Naive thymus-derived CD4-positive, alpha-beta T cell (primary cell): ENCODE results near the gene NT5DC3. TPM values are rescaled to one million over a fixed set of nuclear protein-coding genes. Genes with fewer than 3 reads are reported as not detected.
"Not testable (repeated sequence)": the region's sequence is repeated elsewhere in the genome, so short reads cannot be mapped to it uniquely, and the experiment has no call there.

Experiments used
- ATAC-seq: fragments of 150-1000 bp; cut with Tn5 transposase; 2 replicates; pipeline ENCODE4 v1.10.0; 2021; ENCODE audit warnings: mild to moderate bottlenecking, moderate library complexity
- CTCF ChIA-PET: fragments of 350-600 bp; sonication (Branson Sonifier 250); formaldehyde crosslinking; loops from one replicate; lab custom pipeline; 2021; ENCODE audit warnings: antibody characterized with exemption; lab: Charles Lee
- POLR2A ChIA-PET: fragments of 350-600 bp; sonication (Branson Sonifier 250); formaldehyde crosslinking; loops from one replicate; lab custom pipeline; 2021; ENCODE audit warnings: antibody characterized with exemption, inconsistent platforms; lab: Charles Lee
- DNase-seq, 9 donors: peaks; one replicate each; pipeline versions ENCODE4 v3.0.0 to v3.0.0-alpha.2; 2020 to 2022; ENCODE audit warnings: mixed read lengths in 1 of 9
- H3K27ac ChIP-seq: one replicate; pipeline ENCODE4 v1.7.0; 2013; ENCODE audit warnings: mild to moderate bottlenecking, low read depth, low read length, moderate library complexity
- H3K27me3 ChIP-seq, 2 donors: one replicate each; pipeline ENCODE4 v1.7.0; 2013; ENCODE audit warnings: low read length in 2 of 2, mild to moderate bottlenecking in 2 of 2, moderate library complexity in 2 of 2; ENCODE audit not compliant: control insufficient read depth in 2 of 2, insufficient read depth in 2 of 2
- H3K36me3 ChIP-seq, 3 experiments: 1 replicate in 2 of 3; 2 replicates in 1 of 3; pipeline ENCODE4 v1.7.0; 2013; ENCODE audit warnings: low read length in 3 of 3, mild to moderate bottlenecking in 3 of 3, moderate library complexity in 1 of 3; ENCODE audit not compliant: insufficient read depth in 3 of 3, control insufficient read depth in 2 of 3
- H3K4me1 ChIP-seq, 2 donors: one replicate each; pipeline ENCODE4 v1.7.0; 2013; ENCODE audit warnings: low read length in 2 of 2, mild to moderate bottlenecking in 2 of 2, moderate library complexity in 1 of 2; ENCODE audit not compliant: control insufficient read depth in 2 of 2, insufficient read depth in 2 of 2
- H3K4me3 ChIP-seq: 2 replicates; pipeline ENCODE4 v1.7.0; 2013; ENCODE audit warnings: mild to moderate bottlenecking, low read length
- H3K9me3 ChIP-seq, 3 experiments: 1 replicate in 2 of 3; 2 replicates in 1 of 3; pipeline ENCODE4 v1.7.0; 2013; ENCODE audit warnings: low read length in 3 of 3; ENCODE audit not compliant: control insufficient read depth in 2 of 3
- H3K27ac Mint-ChIP-seq, 9 donors: one replicate each; pipeline ENCODE4 v1.8.0; 2020 to 2022; ENCODE audit warnings: mixed read lengths in 9 of 9, mild to moderate bottlenecking in 8 of 9, moderate library complexity in 5 of 9, inconsistent platforms in 2 of 9
- H3K27me3 Mint-ChIP-seq, 5 donors: one replicate each; pipeline ENCODE4 v1.8.0; 2021 to 2022; ENCODE audit warnings: mixed read lengths in 5 of 5, mild to moderate bottlenecking in 1 of 5
- H3K36me3 Mint-ChIP-seq, 5 donors: one replicate each; pipeline ENCODE4 v1.8.0; 2020 to 2022; ENCODE audit warnings: mixed read lengths in 5 of 5, mild to moderate bottlenecking in 3 of 5, inconsistent platforms in 1 of 5
- H3K4me1 Mint-ChIP-seq, 7 donors: one replicate each; pipeline ENCODE4 v1.8.0; 2020 to 2022; ENCODE audit warnings: mixed read lengths in 7 of 7, mild to moderate bottlenecking in 3 of 7, inconsistent platforms in 1 of 7
- H3K4me3 Mint-ChIP-seq, 10 donors: one replicate each; pipeline ENCODE4 v1.8.0; 2020 to 2022; ENCODE audit warnings: mild to moderate bottlenecking in 10 of 10, mixed read lengths in 10 of 10, moderate library complexity in 6 of 10, inconsistent platforms in 2 of 10
- H3K9me3 Mint-ChIP-seq, 11 donors: one replicate each; pipeline ENCODE4 v1.8.0; 2020 to 2022; ENCODE audit warnings: mixed read lengths in 11 of 11, mild to moderate bottlenecking in 4 of 11, inconsistent platforms in 1 of 11, moderate library complexity in 1 of 11
- intact Hi-C, 2 donors: fragments of 100-400 bp; cut with micrococcal nuclease; formaldehyde crosslinking; loops; one replicate each; pipeline ENCODE4 v1.15.1; 2023
- polyA plus RNA-seq, 2 donors: library from polyadenylated mRNA; unstranded; fragments of 300-500 nt; fragmentation: Illumina TruSeq; gene quantifications; one replicate each; pipeline ENCODE4 v1.2.3, GENCODE V29; 2021
- total RNA-seq, 6 experiments: library from RNA in 5 of 6; stranded (reverse) in 5 of 6; gene quantifications; 1 replicate in 5 of 6; 2 replicates in 1 of 6; pipeline ENCODE4 v1.2.3 and lab custom pipeline; 2021 to 2026

NT5DC3 gene
- total and polyA plus RNA-seq, 7 experiments from 2014 or later, result 0.99 to 5.0 (median 4.4) TPM

GRCh38 chr12:103838254-103838914 lies 2.6 kb downstream of the NT5DC3 start:
- ChIA-PET CTCF (no interaction called here), POLR2A (no interaction called here)
- peaks cover 6 to 26% (median 18%) of the 10 kb centered on the region in 7 donors for H3K4me1 Mint-ChIP-seq
- H3K4me3 Mint-ChIP-seq, result peak overlapping the region in 1 of 10 donors; percentile 37
- DNase-seq, result no peak
- peaks cover 0 to 18% (median 0%) of the 10 kb centered on the region in 5 donors for H3K27me3 Mint-ChIP-seq
- no peaks in the 10 kb centered on the region for H3K27me3 ChIP-seq
- H3K4me1 ChIP-seq, result peaks cover 7 to 9% of the 10 kb centered on the region in 2 donors
- H3K9me3 Mint-ChIP-seq, result no peaks in the 10 kb centered on the region
- no peak for ATAC-seq
- no peak overlapping the region for H3K4me3 ChIP-seq
- intact Hi-C loops, result loop anchor here in 1 of 2 donors (5.0 kb wide), 1 partner anchor 224 kb away; the partner anchor contains the start of gene HCFC2
- H3K36me3 Mint-ChIP-seq, result peaks cover 0 to 9% (median 2%) of the 10 kb centered on the region in 5 donors
- no peak overlapping the region for H3K27ac ChIP-seq
- H3K9me3 ChIP-seq, result no peaks in the 10 kb centered on the region
- H3K36me3 ChIP-seq, result no peaks in the 10 kb centered on the region
- H3K27ac Mint-ChIP-seq, result no peak overlapping the region

DNA sequence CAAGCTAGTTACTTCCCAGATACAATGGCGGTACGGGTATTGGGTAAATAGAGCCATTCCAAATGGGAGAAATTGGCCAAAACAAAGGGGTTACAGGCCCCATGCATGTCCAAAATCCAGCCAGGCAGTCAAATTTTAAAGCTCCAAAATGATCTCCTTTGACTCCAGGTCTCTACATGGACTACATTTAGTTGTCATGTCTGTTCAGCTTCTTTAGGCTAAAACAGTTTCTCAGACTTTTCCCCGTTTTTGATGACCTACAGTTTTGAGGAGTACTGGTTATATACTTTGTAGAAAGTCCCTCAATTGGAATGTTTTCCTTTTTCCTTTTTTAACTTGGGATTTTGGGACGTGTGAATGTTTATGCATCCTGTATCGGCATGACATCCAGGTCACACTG lies 4.7 kb downstream of the NT5DC3 start:
- no peak overlapping the region for H3K27ac Mint-ChIP-seq
- peaks cover 7 to 9% of the 10 kb centered on the region in 2 donors for H3K4me1 ChIP-seq
- H3K4me3 Mint-ChIP-seq, result no peak overlapping the region
- intact Hi-C loops, result loop anchor here in 1 of 2 donors (5.0 kb wide), 1 partner anchor 226 kb away; the partner anchor contains the start of gene HCFC2
- CTCF ChIA-PET, result no interaction called here
- no peaks in the 10 kb centered on the region for H3K36me3 ChIP-seq
- H3K9me3 ChIP-seq, result no peaks in the 10 kb centered on the region
- H3K27me3 ChIP-seq, result no peaks in the 10 kb centered on the region
- H3K36me3 Mint-ChIP-seq, result peaks cover under 1 to 14% (median 4%) of the 10 kb centered on the region in 5 donors
- H3K9me3 Mint-ChIP-seq, result peaks cover 0 to under 1% (median 0%) of the 10 kb centered on the region in 11 donors
- DNase-seq, result no peak
- POLR2A ChIA-PET, result no interaction called here
- peaks cover 12 to 27% (median 18%) of the 10 kb centered on the region in 7 donors for H3K4me1 Mint-ChIP-seq
- ATAC-seq, result no peak
- H3K27me3 Mint-ChIP-seq, result peaks cover 0 to 2% (median 0%) of the 10 kb centered on the region in 5 donors
- H3K27ac ChIP-seq, result no peak overlapping the region
- H3K4me3 ChIP-seq, result no peak overlapping the region

DNA sequence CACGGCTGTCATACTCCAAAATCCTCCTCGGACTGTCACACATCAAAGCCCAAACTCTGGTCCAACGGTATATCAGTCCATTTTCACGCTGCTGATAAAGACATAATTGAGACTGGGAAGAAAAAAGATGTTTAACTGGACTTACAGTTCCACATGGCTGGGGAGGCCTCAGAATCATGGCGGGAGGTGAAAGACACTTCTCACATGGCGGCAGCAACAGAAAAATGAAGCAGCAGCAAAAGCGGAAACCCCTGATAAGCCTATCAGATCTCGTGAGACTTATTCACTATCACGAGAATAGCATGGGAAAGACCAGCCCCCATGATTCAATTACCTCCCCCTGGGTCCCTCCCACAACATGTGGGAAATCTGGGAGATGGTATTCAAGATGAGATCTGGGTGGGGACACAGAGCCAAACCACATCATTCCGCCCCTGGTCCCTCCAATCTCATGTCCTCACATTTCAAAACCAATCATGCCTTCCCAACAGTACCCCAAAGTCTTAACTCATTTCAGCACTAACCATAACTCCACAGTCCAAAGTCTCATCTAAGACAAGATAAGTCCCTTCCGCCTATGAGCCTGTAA lies 5.2 kb downstream of the NT5DC3 start:
- POLR2A ChIA-PET, CTCF ChIA-PET, H3K27ac Mint-ChIP-seq, H3K27ac ChIP-seq, ATAC-seq, H3K27me3 ChIP-seq, DNase-seq, H3K4me3 ChIP-seq, H3K27me3 Mint-ChIP-seq, H3K9me3 Mint-ChIP-seq, H3K4me1 ChIP-seq, H3K9me3 ChIP-seq, H3K4me3 Mint-ChIP-seq, H3K36me3 ChIP-seq: not testable (repeated sequence)
- intact Hi-C loops, result loop anchor here in 1 of 2 donors (5.0 kb wide), 1 partner anchor 226 kb away; the partner anchor contains the start of gene HCFC2
- H3K36me3 Mint-ChIP-seq, result peaks cover 4 to 18% (median 6%) of the 10 kb centered on the region in 5 donors
- H3K4me1 Mint-ChIP-seq, result peaks cover 13 to 27% (median 18%) of the 10 kb centered on the region in 7 donors

DNA sequence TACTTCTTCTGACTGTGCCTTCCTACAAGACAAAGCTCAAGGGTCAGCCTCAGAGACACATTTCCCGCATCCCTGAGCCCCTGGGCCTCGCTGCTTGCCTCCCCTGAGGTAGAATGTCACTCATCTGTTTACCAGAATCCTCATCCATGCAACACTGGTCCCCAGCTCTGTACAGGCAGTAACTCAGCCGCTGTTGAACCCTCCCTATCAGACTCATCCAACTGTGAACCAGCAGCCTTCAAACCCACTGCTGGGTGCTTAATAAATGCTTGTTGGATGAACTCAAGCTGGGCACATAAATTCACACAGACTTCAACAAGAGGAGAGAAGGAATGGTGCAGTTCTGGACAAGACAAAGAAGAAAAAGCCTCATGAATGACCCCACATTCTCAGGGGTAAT lies 6.1 kb downstream of the NT5DC3 start:
- intact Hi-C loops, result loop anchor here in 1 of 2 donors (5.0 kb wide), 1 partner anchor 227 kb away; the partner anchor contains the start of gene HCFC2
- no peaks in the 10 kb centered on the region for H3K9me3 ChIP-seq
- CTCF ChIA-PET, result no interaction called here
- no peaks in the 10 kb centered on the region for H3K27me3 ChIP-seq
- Mint-ChIP-seq H3K36me3 (peaks cover 7 to 18% (median 12%) of the 10 kb centered on the region in 5 donors), H3K27ac (no peak overlapping the region), H3K9me3 (peaks cover 0 to 8% (median 0%) of the 10 kb centered on the region in 11 donors), H3K27me3 (peaks cover 0 to 2% (median 0%) of the 10 kb centered on the region in 5 donors), H3K4me1 (peaks cover 7 to 22% (median 12%) of the 10 kb centered on the region in 7 donors), H3K4me3 (no peak overlapping the region)
- ATAC-seq (no peak), DNase-seq (no peak)
- POLR2A ChIA-PET, result no interaction called here
- H3K4me3 ChIP-seq, result no peak overlapping the region
- peaks cover 3 to 5% of the 10 kb centered on the region in 2 donors for H3K4me1 ChIP-seq
- no peak overlapping the region for H3K27ac ChIP-seq
- H3K36me3 ChIP-seq, result no peaks in the 10 kb centered on the region

DNA sequence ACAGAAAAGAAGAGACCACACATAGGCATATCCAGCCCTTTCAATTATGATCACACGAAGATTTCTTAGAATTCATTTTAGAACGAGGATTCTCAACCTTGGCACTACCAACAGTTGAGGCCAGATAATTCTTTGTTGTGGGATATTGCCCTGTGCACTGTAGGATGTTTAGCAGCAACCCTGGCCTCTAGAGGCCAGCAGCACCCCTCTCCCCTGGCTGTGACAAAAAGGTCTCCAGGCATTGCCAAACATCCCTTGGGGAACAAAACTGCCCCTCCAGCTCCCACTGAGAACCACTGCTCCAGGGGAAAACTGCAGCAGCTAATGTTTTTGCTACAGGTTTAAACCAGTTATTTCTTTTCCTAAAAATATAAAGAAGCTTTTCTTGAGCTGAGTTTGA lies 7.1 kb downstream of the NT5DC3 start:
- no peaks in the 10 kb centered on the region for H3K4me1 ChIP-seq
- POLR2A ChIA-PET, result no interaction called here
- H3K9me3 ChIP-seq, result no peaks in the 10 kb centered on the region
- Mint-ChIP-seq H3K27ac (no peak overlapping the region), H3K27me3 (peaks cover 0 to 2% (median 0%) of the 10 kb centered on the region in 5 donors), H3K9me3 (peaks cover 0 to 8% (median 0%) of the 10 kb centered on the region in 11 donors), H3K4me3 (no peak overlapping the region), H3K36me3 (peaks cover 7 to 18% (median 12%) of the 10 kb centered on the region in 5 donors), H3K4me1 (peaks cover 0 to 12% (median 5%) of the 10 kb centered on the region in 7 donors)
- H3K36me3 ChIP-seq, result no peaks in the 10 kb centered on the region
- H3K27ac ChIP-seq, result no peak overlapping the region
- DNase-seq (no peak), ATAC-seq (no peak)
- CTCF ChIA-PET, result no interaction called here
- no peak overlapping the region for H3K4me3 ChIP-seq
- intact Hi-C loops, result no loop called here
- H3K27me3 ChIP-seq, result no peaks in the 10 kb centered on the region

GRCh38 chr12:103833095-103833775 lies 7.8 kb downstream of the NT5DC3 start:
- no peak overlapping the region for H3K27ac ChIP-seq

More at GRCh38 chr12:103833095-103833775, 7.8 kb downstream of the NT5DC3 start:
- DNase-seq (no peak), ATAC-seq (no peak)
- CTCF ChIA-PET, result no interaction called here
- H3K9me3 ChIP-seq, result no peaks in the 10 kb centered on the region
- intact Hi-C loops, result no loop called here
- peaks cover 0 to 12% (median 5%) of the 10 kb centered on the region in 7 donors for H3K4me1 Mint-ChIP-seq
- H3K4me3 ChIP-seq, result no peak overlapping the region
- no peaks in the 10 kb centered on the region for H3K36me3 ChIP-seq
- no peaks in the 10 kb centered on the region for H3K27me3 ChIP-seq
- H3K9me3 Mint-ChIP-seq, result peaks cover 0 to 8% (median 0%) of the 10 kb centered on the region in 11 donors
- no peak overlapping the region for H3K4me3 Mint-ChIP-seq
- no peaks in the 10 kb centered on the region for H3K4me1 ChIP-seq
- no peak overlapping the region for H3K27ac Mint-ChIP-seq
- peaks cover 7 to 18% (median 12%) of the 10 kb centered on the region in 5 donors for H3K36me3 Mint-ChIP-seq
- POLR2A ChIA-PET, result no interaction called here
- no peaks in the 10 kb centered on the region for H3K27me3 Mint-ChIP-seq
